Type B pancreatic cell (in vitro differentiated cells): ENCODE measurements around the gene DAPK1. TPM values are rescaled to one million over a fixed set of nuclear protein-coding genes. Genes with fewer than 3 reads are reported as not detected.

ENCODE experiments used
- DNase-seq: peaks from one replicate; pipeline ENCODE4 v3.0.0; 2021; ENCODE audit warnings: mixed read lengths; ENCODE audit not compliant: unreplicated experiment; ENCODE audit errors: extremely low spot score
- H3K27ac Mint-ChIP-seq: 2 replicates; pipeline ENCODE4 v1.8.0; 2021; ENCODE audit warnings: mild to moderate bottlenecking, mixed read lengths
- H3K27me3 Mint-ChIP-seq: 2 replicates; pipeline ENCODE4 v1.8.0; 2021; ENCODE audit warnings: mixed read lengths
- H3K36me3 Mint-ChIP-seq: 2 replicates; pipeline ENCODE4 v1.8.0; 2021; ENCODE audit warnings: mixed read lengths
- H3K4me1 Mint-ChIP-seq: one replicate; pipeline ENCODE4 v1.8.0; 2021; ENCODE audit warnings: mixed read lengths; ENCODE audit not compliant: unreplicated experiment
- H3K4me3 Mint-ChIP-seq: 2 replicates; pipeline ENCODE4 v1.8.0; 2021; ENCODE audit warnings: mild to moderate bottlenecking, mixed read lengths
- H3K9me3 Mint-ChIP-seq: 2 replicates; pipeline ENCODE4 v1.8.0; 2021; ENCODE audit warnings: mixed read lengths
- CTCF ChIP-seq: fragments of 200-600 bp; sonication (generic); conservative IDR thresholded peaks from 2 replicates; pipeline ENCODE4 v1.5.0; 2021; ENCODE audit warnings: antibody characterized with exemption, mild to moderate bottlenecking
- total RNA-seq: library from RNA; stranded (reverse); gene quantifications from 2 replicates; pipeline ENCODE4 v1.2.1, GENCODE V29; 2021; ENCODE audit warnings: low replicate concordance

DAPK1 gene
- total RNA-seq, 1 donor from 2014 or later, result 160 TPM

GRCh38 chr9:87718852-87719612 lies 221.4 kb downstream of the DAPK1 start:
- Mint-ChIP-seq H3K9me3 (no peaks in the 10 kb centered on the region), H3K36me3 (no peaks in the 10 kb centered on the region), H3K4me3 (no peak overlapping the region), H3K27me3 (no peaks in the 10 kb centered on the region), H3K4me1 (peaks cover 11% of the 10 kb centered on the region), H3K27ac (no peak overlapping the region)
- no peak for TF ChIP-seq CTCF
- DNase-seq, result no peak

GRCh38 chr9:87720173-87720572 lies 222.5 kb downstream of the DAPK1 start:
- no peak overlapping the region for H3K4me3 Mint-ChIP-seq
- H3K27ac Mint-ChIP-seq, result no peak overlapping the region
- H3K36me3 Mint-ChIP-seq, result no peaks in the 10 kb centered on the region
- H3K27me3 Mint-ChIP-seq, result no peaks in the 10 kb centered on the region
- DNase-seq, result no peak
- TF ChIP-seq CTCF, result no peak
- H3K9me3 Mint-ChIP-seq, result no peaks in the 10 kb centered on the region
- H3K4me1 Mint-ChIP-seq, result peaks cover 6% of the 10 kb centered on the region

GRCh38 chr9:87722393-87723088 lies 224.9 kb downstream of the DAPK1 start:
- Mint-ChIP-seq H3K27me3 (no peaks in the 10 kb centered on the region), H3K4me1 (no peaks in the 10 kb centered on the region), H3K9me3 (no peaks in the 10 kb centered on the region), H3K36me3 (no peaks in the 10 kb centered on the region), H3K27ac (no peak overlapping the region), H3K4me3 (no peak overlapping the region)
- TF ChIP-seq CTCF, result no peak
- DNase-seq, result no peak

GRCh38 chr9:87725356-87725899 lies 227.8 kb downstream of the DAPK1 start:
- TF ChIP-seq CTCF, result no peak
- H3K4me1 Mint-ChIP-seq, result peaks cover 5% of the 10 kb centered on the region
- no peaks in the 10 kb centered on the region for H3K27me3 Mint-ChIP-seq
- peak overlapping the region; percentile 94 for H3K4me3 Mint-ChIP-seq
- peaks cover 13% of the 10 kb centered on the region for H3K36me3 Mint-ChIP-seq
- peak overlapping the region; percentile 90 for H3K27ac Mint-ChIP-seq
- DNase-seq, result no peak
- H3K9me3 Mint-ChIP-seq, result no peaks in the 10 kb centered on the region

GRCh38 chr9:87725900-87726709 lies 228.4 kb downstream of the DAPK1 start, which contains the start of gene CTSL:
Gene CTSL, plus strand, starts transcription at chr9:87726119. Its CDS starts 1,485 bp downstream, at chr9:87727604.
- Mint-ChIP-seq H3K9me3 (no peaks in the 10 kb centered on the region), H3K27ac (peak within 1 kb of the TSS; percentile 90), H3K4me3 (peak within 1 kb of the TSS; percentile 94), H3K4me1 (peaks cover 5% of the 10 kb centered on the region), H3K27me3 (no peaks in the 10 kb centered on the region), H3K36me3 (peaks cover 17% of the 10 kb centered on the region)
- TF ChIP-seq CTCF, result peak; percentile 51
- DNase-seq, result peak; percentile 84
